Stimulated activated naive B cell treated with anti-CD40 and anti-IgM and Interleukin-4, amounts not matched to agents 10 μg/mL and 1 μg/mL and 100 μg/mL, for 72 hours (primary cell): ENCODE data around the gene TMEM80.

Experiments used
- ATAC-seq, 2 donors: fragments of 150-1000 bp; cut with Tn5 transposase; replicated peaks; 2 replicates each; pipeline ENCODE4 v1.10.0; 2021; ENCODE audit warnings: moderate library complexity in 1 of 2
- DNase-seq: peaks from one replicate; pipeline ENCODE4 v3.0.0; 2021
- H3K27ac Mint-ChIP-seq: one replicate; pipeline ENCODE4 v1.8.0; 2022; ENCODE audit warnings: mild to moderate bottlenecking, mixed read lengths
- H3K27me3 Mint-ChIP-seq, 2 donors: one replicate each; pipeline ENCODE4 v1.8.0; 2022; ENCODE audit warnings: mixed read lengths in 2 of 2
- H3K36me3 Mint-ChIP-seq, 2 donors: one replicate each; pipeline ENCODE4 v1.8.0; 2022; ENCODE audit warnings: mixed read lengths in 2 of 2, mild to moderate bottlenecking in 1 of 2
- H3K4me1 Mint-ChIP-seq, 2 donors: one replicate each; pipeline ENCODE4 v1.8.0; 2022; ENCODE audit warnings: mixed read lengths in 2 of 2, mild to moderate bottlenecking in 1 of 2
- H3K4me3 Mint-ChIP-seq, 2 donors: one replicate each; pipeline ENCODE4 v1.8.0; 2022; ENCODE audit warnings: mild to moderate bottlenecking in 2 of 2, mixed read lengths in 2 of 2, moderate library complexity in 1 of 2
- H3K9me3 Mint-ChIP-seq, 2 donors: one replicate each; pipeline ENCODE4 v1.8.0; 2022; ENCODE audit warnings: mixed read lengths in 2 of 2, mild to moderate bottlenecking in 1 of 2

Gene TMEM80

GRCh38 chr11:746289-747157 lies 50.9 kb downstream of the TMEM80 start:
- ATAC-seq, result peak; percentile 36 to 48
- H3K27ac Mint-ChIP-seq, result peak overlapping the region; percentile 91
- peak overlapping the region; percentile 92 to 94 for H3K4me3 Mint-ChIP-seq
- H3K9me3 Mint-ChIP-seq, result no peaks in the 10 kb centered on the region
- H3K4me1 Mint-ChIP-seq, result peaks cover 12 to 18% of the 10 kb centered on the region in 2 donors
- no peak for DNase-seq
- peaks cover 4 to 5% of the 10 kb centered on the region in 2 donors for H3K36me3 Mint-ChIP-seq
- no peaks in the 10 kb centered on the region for H3K27me3 Mint-ChIP-seq

GRCh38 chr11:747158-748006 lies 51.8 kb downstream of the TMEM80 start, which contains the start of gene TALDO1:
Gene TALDO1, plus strand, starts transcription at chr11:747464. Its CDS starts 18 bp downstream, at chr11:747482.
- peak; percentile 91 to 93 for ATAC-seq
- DNase-seq, result peak; percentile 90
- Mint-ChIP-seq H3K27me3 (no peaks in the 10 kb centered on the region), H3K4me1 (peaks cover 12 to 23% of the 10 kb centered on the region in 2 donors), H3K9me3 (no peaks in the 10 kb centered on the region), H3K27ac (peak within 1 kb of the TSS; percentile 94), H3K36me3 (peaks cover 7 to 10% of the 10 kb centered on the region in 2 donors), H3K4me3 (peak within 1 kb of the TSS; percentile 92 to 94)

GRCh38 chr11:748007-748359 lies 52.4 kb downstream of the TMEM80 start:
- DNase-seq, result no peak
- H3K4me3 Mint-ChIP-seq, result peak overlapping the region; percentile 92 to 94
- peak overlapping the region; percentile 94 for H3K27ac Mint-ChIP-seq
- H3K27me3 Mint-ChIP-seq, result no peaks in the 10 kb centered on the region
- H3K9me3 Mint-ChIP-seq, result no peaks in the 10 kb centered on the region
- peak; percentile 17 to 23 for ATAC-seq
- peaks cover 12 to 14% of the 10 kb centered on the region in 2 donors for H3K36me3 Mint-ChIP-seq
- peaks cover 12 to 26% of the 10 kb centered on the region in 2 donors for H3K4me1 Mint-ChIP-seq

- peak overlapping the region; percentile 62 for H3K27ac Mint-ChIP-seq
Measured at GRCh38 chr11:749731-750130, 54.1 kb downstream of the TMEM80 start.

More at GRCh38 chr11:749731-750130, 54.1 kb downstream of the TMEM80 start:
- peaks cover 12 to 14% of the 10 kb centered on the region in 2 donors for H3K36me3 Mint-ChIP-seq
- no peaks in the 10 kb centered on the region for H3K27me3 Mint-ChIP-seq
- peaks cover 12 to 26% of the 10 kb centered on the region in 2 donors for H3K4me1 Mint-ChIP-seq
- no peaks in the 10 kb centered on the region for H3K9me3 Mint-ChIP-seq
- H3K4me3 Mint-ChIP-seq, result peak overlapping the region; percentile 55 to 62
- no peak for ATAC-seq
- DNase-seq, result no peak
